ENCODE data around the gene TRERF1.

The TRERF1 gene

GRCh38 chr6:42313941-42314570, 137.7 kb downstream of the TRERF1 start:
- no peak for TF ChIP-seq CTCF (IDR thresholded peaks at IDR 0.05; ENCODE audit: low read depth, low read length)
- DNase-seq (ENCODE audit: low read depth in 2 of 2), result peak; percentile 49 to 59
- H3K4me3 ChIP-seq (replicated peaks in 1 of 2; ENCODE audit: low read depth in 2 of 2, low read length in 2 of 2), result no peak overlapping the region

GRCh38 chr6:42313038-42313437, 138.7 kb downstream of the TRERF1 start:
- no peak overlapping the region for H3K4me3 ChIP-seq (replicated peaks in 1 of 2; ENCODE audit: low read depth in 2 of 2, low read length in 2 of 2)
- TF ChIP-seq CTCF (IDR thresholded peaks at IDR 0.05; ENCODE audit: low read depth, low read length), result no peak
- peak; percentile 34 to 63 for DNase-seq (ENCODE audit: low read depth in 2 of 2)

GRCh38 chr6:42307141-42307470, 144.6 kb downstream of the TRERF1 start:
- no peak for DNase-seq (ENCODE audit: low read depth in 2 of 2)
- no peak for TF ChIP-seq CTCF (IDR thresholded peaks at IDR 0.05; ENCODE audit: low read depth, low read length)
- H3K4me3 ChIP-seq (replicated peaks in 1 of 2; ENCODE audit: low read depth in 2 of 2, low read length in 2 of 2), result no peak overlapping the region

- no peak overlapping the region for H3K4me3 ChIP-seq (replicated peaks in 1 of 2; ENCODE audit: low read depth in 2 of 2, low read length in 2 of 2)
- no peak for TF ChIP-seq CTCF (IDR thresholded peaks at IDR 0.05; ENCODE audit: low read depth, low read length)
- no peak for DNase-seq (ENCODE audit: low read depth in 2 of 2)
Measured at GRCh38 chr6:42306439-42307140, 145.1 kb downstream of the TRERF1 start.

- DNase-seq (ENCODE audit: low read depth in 2 of 2), result no peak
- TF ChIP-seq CTCF (IDR thresholded peaks at IDR 0.05; ENCODE audit: low read depth, low read length), result no peak
- no peak overlapping the region for H3K4me3 ChIP-seq (replicated peaks in 1 of 2; ENCODE audit: low read depth in 2 of 2, low read length in 2 of 2)
Measured at GRCh38 chr6:42304053-42304712, 147.5 kb downstream of the TRERF1 start.

- H3K4me3 ChIP-seq (replicated peaks in 1 of 2; ENCODE audit: low read depth in 2 of 2, low read length in 2 of 2), result no peak overlapping the region
- TF ChIP-seq CTCF (IDR thresholded peaks at IDR 0.05; ENCODE audit: low read depth, low read length), result no peak
Measured at GRCh38 chr6:42302411-42302810, 149.3 kb downstream of the TRERF1 start.

More at GRCh38 chr6:42302411-42302810, 149.3 kb downstream of the TRERF1 start:
- DNase-seq (ENCODE audit: low read depth in 2 of 2), result peak; percentile 12 to 61
